HG02610 (cell line): Measurements from ENCODE around the gene ZMYND15.

ENCODE experiments used
- ATAC-seq: cut with Tn5 transposase; IDR thresholded peaks from one replicate; pipeline ENCODE4 v1.9.1; 2021; ENCODE audit warnings: mild to moderate bottlenecking, moderate library complexity; ENCODE audit not compliant: unreplicated experiment

ZMYND15 gene

GRCh38 chr17:4740584-4740983 is 951 bp downstream of the ZMYND15 start:
- no peak for ATAC-seq

- no peak for ATAC-seq
These were observed 1.9 kb downstream of the ZMYND15 start for GRCh38 chr17:4741544-4741943.

GRCh38 chr17:4742133-4742532 is 2.5 kb downstream of the ZMYND15 start:
- no peak for ATAC-seq

- no peak for ATAC-seq
These were observed 3.0 kb downstream of the ZMYND15 start for GRCh38 chr17:4742629-4743028.

- ATAC-seq: no peak
These were observed 3.6 kb downstream of the ZMYND15 start for GRCh38 chr17:4743216-4743615.

- no peak for ATAC-seq
These were observed 4.3 kb downstream of the ZMYND15 start for GRCh38 chr17:4743898-4744297.

- no peak for ATAC-seq
These were observed 5.7 kb downstream of the ZMYND15 start for GRCh38 chr17:4744999-4745969.

- no peak for ATAC-seq
These were observed 8.2 kb downstream of the ZMYND15 start for GRCh38 chr17:4747847-4748246.

GRCh38 chr17:4748686-4749085 is 9.1 kb downstream of the ZMYND15 start:
- ATAC-seq: no peak

GRCh38 chr17:4750606-4751005 is 11.0 kb downstream of the ZMYND15 start:
- no peak for ATAC-seq

- no peak for ATAC-seq
These were observed 12.3 kb downstream of the ZMYND15 start for GRCh38 chr17:4751932-4752331.

- no peak for ATAC-seq
These were observed 13.8 kb downstream of the ZMYND15 start for GRCh38 chr17:4753392-4753791.

- no peak for ATAC-seq
These were observed 20.2 kb downstream of the ZMYND15 start for GRCh38 chr17:4759776-4760236.

GRCh38 chr17:4764595-4764994 is 25.0 kb downstream of the ZMYND15 start:
- no peak for ATAC-seq

- ATAC-seq: no peak
These were observed 26.6 kb downstream of the ZMYND15 start for GRCh38 chr17:4766201-4766600.

- no peak for ATAC-seq
These were observed 27.1 kb downstream of the ZMYND15 start for GRCh38 chr17:4766723-4767122.

- no peak for ATAC-seq
These were observed 28.7 kb downstream of the ZMYND15 start for GRCh38 chr17:4768298-4768697.

GRCh38 chr17:4769628-4770027 is 30.0 kb downstream of the ZMYND15 start:
- no peak for ATAC-seq

GRCh38 chr17:4771519-4772234 is 32.0 kb downstream of the ZMYND15 start, which contains the start of gene TM4SF5:
Gene TM4SF5 (plus strand): TSS chr17:4771886. CDS start chr17:4771923, 37 bp downstream.
- no peak for ATAC-seq

GRCh38 chr17:4772235-4772613 is 32.6 kb downstream of the ZMYND15 start:
- ATAC-seq: no peak

GRCh38 chr17:4777969-4778760 is 38.5 kb downstream of the ZMYND15 start:
- ATAC-seq: no peak
